ENCODE data around the gene SLC41A1. TPM values are rescaled to one million over a fixed set of nuclear protein-coding genes. Genes with fewer than 3 reads are reported as not detected.

Gene SLC41A1
- total RNA-seq, 2 donors from 2014 or later, result 17.1 to 32.8 TPM

DNA sequence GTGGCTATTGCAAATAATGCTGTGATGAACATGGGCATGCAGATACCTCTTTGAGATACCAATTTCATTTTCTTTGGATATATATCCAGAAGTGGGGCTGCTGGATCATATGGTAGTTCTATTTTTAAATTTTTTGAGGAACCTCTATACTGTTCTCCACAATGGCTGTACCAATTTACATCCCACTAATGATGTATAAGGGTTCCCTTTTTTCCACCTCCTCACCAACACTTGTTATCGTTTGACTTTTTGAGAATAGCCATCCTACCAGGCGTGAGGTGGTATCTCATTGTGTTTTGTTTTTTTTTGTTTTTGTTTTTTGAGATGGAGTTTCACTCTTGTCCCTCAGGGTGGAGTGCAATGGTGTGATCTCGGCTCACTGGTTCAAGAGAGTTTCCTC, 56.4 kb downstream of the SLC41A1 start:
- Mint-ChIP-seq H3K4me3 (no peak overlapping the region), H3K9me3 (no peaks in the 10 kb centered on the region), H3K36me3 (ENCODE audit: low read depth) (no peaks in the 10 kb centered on the region), H3K27me3 (ENCODE audit: insufficient read depth) (no peaks in the 10 kb centered on the region), H3K4me1 (peaks cover 3% of the 10 kb centered on the region), H3K27ac (no peak overlapping the region)
- H3K9ac ChIP-seq (ENCODE audit: extremely low read depth, low read length, poor library complexity, severe bottlenecking), result no peak overlapping the region
- TF ChIP-seq, protein P1, sequence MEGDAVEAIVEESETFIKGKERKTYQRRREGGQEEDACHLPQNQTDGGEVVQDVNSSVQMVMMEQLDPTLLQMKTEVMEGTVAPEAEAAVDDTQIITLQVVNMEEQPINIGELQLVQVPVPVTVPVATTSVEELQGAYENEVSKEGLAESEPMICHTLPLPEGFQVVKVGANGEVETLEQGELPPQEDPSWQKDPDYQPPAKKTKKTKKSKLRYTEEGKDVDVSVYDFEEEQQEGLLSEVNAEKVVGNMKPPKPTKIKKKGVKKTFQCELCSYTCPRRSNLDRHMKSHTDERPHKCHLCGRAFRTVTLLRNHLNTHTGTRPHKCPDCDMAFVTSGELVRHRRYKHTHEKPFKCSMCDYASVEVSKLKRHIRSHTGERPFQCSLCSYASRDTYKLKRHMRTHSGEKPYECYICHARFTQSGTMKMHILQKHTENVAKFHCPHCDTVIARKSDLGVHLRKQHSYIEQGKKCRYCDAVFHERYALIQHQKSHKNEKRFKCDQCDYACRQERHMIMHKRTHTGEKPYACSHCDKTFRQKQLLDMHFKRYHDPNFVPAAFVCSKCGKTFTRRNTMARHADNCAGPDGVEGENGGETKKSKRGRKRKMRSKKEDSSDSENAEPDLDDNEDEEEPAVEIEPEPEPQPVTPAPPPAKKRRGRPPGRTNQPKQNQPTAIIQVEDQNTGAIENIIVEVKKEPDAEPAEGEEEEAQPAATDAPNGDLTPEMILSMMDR (conservative IDR thresholded peaks at IDR 0.05), result no peak
- H3K9me3 ChIP-seq (ENCODE audit: control insufficient read depth, low read length), result no peaks in the 10 kb centered on the region
- no peak overlapping the region for H3K4me3 ChIP-seq (ENCODE audit: low read length)
- WGBS, 2 experiments (ENCODE audit: insufficient coverage in 1 of 2, insufficient read length in 1 of 2), result 100% methylated on average over 3 of the region's 3 CpGs; no CpG with 5 or more reads in 1 of the 2 experiments
- H3K27me3 ChIP-seq (ENCODE audit: control insufficient read depth, insufficient read depth, low read length, poor library complexity, severe bottlenecking), result no peaks in the 10 kb centered on the region
- no peak overlapping the region for H3K27ac ChIP-seq (ENCODE audit: low read depth, low read length)
- no peaks in the 10 kb centered on the region for H3K36me3 ChIP-seq (ENCODE audit: control insufficient read depth, insufficient read depth, low read length)
- no peaks in the 10 kb centered on the region for H3K4me1 ChIP-seq (ENCODE audit: control insufficient read depth, insufficient read depth, low read length)
- no peak for DNase-seq

DNA sequence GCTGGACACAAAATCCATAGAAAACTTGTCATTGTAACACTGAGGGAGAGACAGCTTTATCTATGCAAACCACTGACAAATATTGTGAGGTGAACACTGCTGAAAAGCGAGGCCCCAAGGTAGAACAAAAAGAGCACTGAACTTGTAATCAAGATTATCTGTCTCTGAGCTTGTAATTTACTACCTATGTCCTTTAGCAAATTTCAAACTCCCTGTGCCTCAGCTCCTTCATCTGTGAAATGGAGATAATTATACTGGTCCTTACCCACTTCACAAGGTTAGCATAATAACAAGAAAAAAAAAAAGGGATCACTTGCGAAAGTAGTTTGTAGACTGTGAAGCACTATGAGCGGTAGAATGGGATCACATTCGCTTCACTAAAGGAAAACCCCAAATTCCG, 58.1 kb downstream of the SLC41A1 start:
- TF ChIP-seq, protein P1 (conservative IDR thresholded peaks at IDR 0.05), result no peak
- H3K36me3 Mint-ChIP-seq (ENCODE audit: low read depth), result no peaks in the 10 kb centered on the region
- no peaks in the 10 kb centered on the region for H3K9me3 Mint-ChIP-seq
- Histone ChIP-seq H3K27me3 (ENCODE audit: control insufficient read depth, insufficient read depth, low read length, poor library complexity, severe bottlenecking) (no peaks in the 10 kb centered on the region), H3K27ac (ENCODE audit: low read depth, low read length) (no peak overlapping the region), H3K4me1 (ENCODE audit: control insufficient read depth, insufficient read depth, low read length) (no peaks in the 10 kb centered on the region), H3K9ac (ENCODE audit: extremely low read depth, low read length, poor library complexity, severe bottlenecking) (no peak overlapping the region), H3K9me3 (ENCODE audit: control insufficient read depth, low read length) (no peaks in the 10 kb centered on the region), H3K36me3 (ENCODE audit: control insufficient read depth, insufficient read depth, low read length) (no peaks in the 10 kb centered on the region), H3K4me3 (ENCODE audit: low read length) (no peak overlapping the region)
- no peaks in the 10 kb centered on the region for H3K27me3 Mint-ChIP-seq (ENCODE audit: insufficient read depth)
- H3K4me1 Mint-ChIP-seq, result peaks cover 3% of the 10 kb centered on the region
- no peak overlapping the region for H3K4me3 Mint-ChIP-seq
- H3K27ac Mint-ChIP-seq, result no peak overlapping the region
- 76 to 90% methylated on average over 1 to 5 of the region's 5 CpGs for WGBS, 2 experiments (ENCODE audit: insufficient coverage in 1 of 2, insufficient read length in 1 of 2)
- no peak for DNase-seq

DNA sequence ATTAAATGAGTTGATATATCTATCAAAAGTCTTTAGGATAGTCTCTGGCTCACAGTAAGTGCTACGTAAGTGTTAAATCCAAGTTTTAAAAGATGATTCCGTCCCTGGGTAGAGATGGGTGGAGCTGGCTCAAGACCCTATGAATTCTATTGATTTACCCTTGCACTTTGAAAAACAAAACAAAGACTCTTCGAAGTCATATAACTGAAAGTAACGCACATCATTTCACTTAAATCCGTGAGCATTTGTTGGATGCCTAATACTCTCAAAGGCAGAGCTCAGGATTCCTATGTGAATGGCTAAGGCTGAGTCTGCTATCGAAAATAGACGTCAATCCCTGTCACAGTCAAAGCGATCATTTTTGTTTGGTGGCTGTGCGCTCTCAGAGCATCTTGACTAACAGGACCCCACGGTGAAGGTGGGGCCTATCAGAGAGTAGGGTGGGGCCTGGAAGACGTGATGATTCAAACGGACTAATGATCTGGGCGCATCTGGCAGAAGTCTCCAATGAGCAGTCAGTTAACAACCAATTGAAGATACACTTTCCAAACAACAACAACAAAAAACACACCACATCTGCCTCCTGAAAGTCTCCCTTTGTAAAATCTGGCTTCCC, 61.9 kb downstream of the SLC41A1 start:
- Histone ChIP-seq H3K4me3 (ENCODE audit: low read length) (peak overlapping the region; percentile 98), H3K27me3 (ENCODE audit: control insufficient read depth, insufficient read depth, low read length, poor library complexity, severe bottlenecking) (no peaks in the 10 kb centered on the region), H3K9me3 (ENCODE audit: control insufficient read depth, low read length) (no peaks in the 10 kb centered on the region), H3K9ac (ENCODE audit: extremely low read depth, low read length, poor library complexity, severe bottlenecking) (no peak overlapping the region), H3K4me1 (ENCODE audit: control insufficient read depth, insufficient read depth, low read length) (no peaks in the 10 kb centered on the region), H3K27ac (ENCODE audit: low read depth, low read length) (no peak overlapping the region), H3K36me3 (ENCODE audit: control insufficient read depth, insufficient read depth, low read length) (peaks cover 19% of the 10 kb centered on the region)
- peaks cover 20% of the 10 kb centered on the region for H3K4me1 Mint-ChIP-seq
- H3K36me3 Mint-ChIP-seq (ENCODE audit: low read depth), result peaks cover 6% of the 10 kb centered on the region
- peak overlapping the region; percentile 26 for H3K27ac Mint-ChIP-seq
- peak; percentile 66 for DNase-seq
- H3K4me3 Mint-ChIP-seq, result peak overlapping the region; percentile 89
- no peaks in the 10 kb centered on the region for H3K27me3 Mint-ChIP-seq (ENCODE audit: insufficient read depth)
- WGBS, 2 experiments (ENCODE audit: insufficient coverage in 1 of 2, insufficient read length in 1 of 2), result 82 to 87% methylated on average over 11 to 13 of the region's 13 CpGs
- H3K9me3 Mint-ChIP-seq, result no peaks in the 10 kb centered on the region
- TF ChIP-seq, protein P1 (conservative IDR thresholded peaks at IDR 0.05), result no peak
